CD4-positive, alpha-beta T cell (primary cell): ENCODE results near the gene CALB2. TPM values are rescaled to one million over a fixed set of nuclear protein-coding genes. Genes with fewer than 3 reads are reported as not detected.

Experiments used
- ATAC-seq: fragments of 200-7000 bp; cut with Tn5 transposase; one replicate; pipeline ENCODE4 v1.10.0; 2022; ENCODE audit warnings: mild to moderate bottlenecking; ENCODE audit not compliant: poor library complexity
- CTCF ChIA-PET: fragments of 350-600 bp; sonication (Branson Sonifier 250); formaldehyde crosslinking; loops from one replicate; lab custom pipeline; 2021; ENCODE audit warnings: antibody characterized with exemption, inconsistent platforms; lab: Charles Lee
- POLR2A ChIA-PET: fragments of 350-600 bp; sonication (Branson Sonifier 250); formaldehyde crosslinking; loops from one replicate; lab custom pipeline; 2021; ENCODE audit warnings: antibody characterized with exemption, inconsistent platforms; lab: Charles Lee
- DNase-seq, 14 experiments: peaks; one replicate each; pipeline ENCODE4 v3.0.0-alpha.2; 2013 to 2020; ENCODE audit warnings: mixed read lengths in 2 of 14
- H3K27ac ChIP-seq, 2 donors: one replicate each; pipeline versions ENCODE4 v1.5.1 to v1.7.0; 2013; ENCODE audit warnings: low read length in 2 of 2, low read depth in 1 of 2, mild to moderate bottlenecking in 1 of 2
- H3K27me3 ChIP-seq, 2 experiments: 1 replicate in 1 of 2; 2 replicates in 1 of 2; pipeline versions ENCODE4 v1.6.1 to v1.7.0; 2013; ENCODE audit warnings: low read length in 2 of 2, control low read depth in 1 of 2, mild to moderate bottlenecking in 1 of 2, moderate library complexity in 1 of 2; ENCODE audit not compliant: insufficient read depth in 2 of 2, control insufficient read depth in 1 of 2
- H3K36me3 ChIP-seq: one replicate; pipeline ENCODE4 v1.6.1; 2013; ENCODE audit warnings: low read length, control low read depth; ENCODE audit not compliant: insufficient read depth
- H3K4me1 ChIP-seq: one replicate; pipeline ENCODE4 v1.6.1; 2013; ENCODE audit warnings: low read length, control low read depth; ENCODE audit not compliant: insufficient read depth
- H3K4me3 ChIP-seq: one replicate; pipeline ENCODE4 v1.5.1; 2013; ENCODE audit warnings: mild to moderate bottlenecking, low read length, moderate library complexity
- H3K9me3 ChIP-seq, 2 experiments: 1 replicate in 1 of 2; 2 replicates in 1 of 2; pipeline versions ENCODE4 v1.6.1 to v1.7.0; 2013; ENCODE audit warnings: low read length in 2 of 2, mild to moderate bottlenecking in 2 of 2, control low read depth in 1 of 2, moderate library complexity in 1 of 2; ENCODE audit not compliant: control insufficient read depth in 1 of 2, insufficient read depth in 1 of 2
- H3K27ac Mint-ChIP-seq: one replicate; pipeline ENCODE4 v1.8.0; 2020; ENCODE audit warnings: mixed read lengths
- H3K27me3 Mint-ChIP-seq: one replicate; pipeline ENCODE4 v1.8.0; 2021; ENCODE audit warnings: mixed read lengths
- H3K36me3 Mint-ChIP-seq: one replicate; pipeline ENCODE4 v1.8.0; 2021; ENCODE audit warnings: low read depth, mixed read lengths
- H3K4me1 Mint-ChIP-seq: one replicate; pipeline ENCODE4 v1.8.0; 2021; ENCODE audit warnings: low read depth, mixed read lengths
- H3K4me3 Mint-ChIP-seq: one replicate; pipeline ENCODE4 v1.8.0; 2020; ENCODE audit warnings: mild to moderate bottlenecking, mixed read lengths
- H3K9me3 Mint-ChIP-seq: one replicate; pipeline ENCODE4 v1.8.0; 2020; ENCODE audit warnings: mixed read lengths
- CTCF ChIP-seq: fragments of 200-600 bp; IDR thresholded peaks from one replicate; pipeline ENCODE4 v1.8.0; 2022; ENCODE audit warnings: antibody characterized with exemption, mild to moderate bottlenecking
- intact Hi-C, 2 experiments: fragments of 100-400 bp; cut with DNase I in 1 of 2; cut with micrococcal nuclease in 1 of 2; formaldehyde crosslinking; loops; one replicate each; pipeline versions ENCODE4 v1.15.1 to v1.9.0; 2023 to 2025; cut with DNase I, micrococcal nuclease
- total RNA-seq, 174 experiments: library from RNA in 2 of 174; stranded (reverse) in 2 of 174; gene quantifications; one replicate each; pipeline ENCODE4 v1.2.3 and lab custom pipeline; 2021 to 2026

Gene CALB2
- total RNA-seq, 2 experiments from 2014 or later = not detected

GRCh38 chr16:71432906-71433305 lies 74.4 kb downstream of the CALB2 start:
- H3K4me1 Mint-ChIP-seq = no peaks in the 10 kb centered on the region
- no peaks in the 10 kb centered on the region for H3K4me1 ChIP-seq
- no peaks in the 10 kb centered on the region for H3K36me3 Mint-ChIP-seq
- DNase-seq (no peak), ATAC-seq (no peak)
- no peaks in the 10 kb centered on the region for H3K9me3 Mint-ChIP-seq
- intact Hi-C loops = no loop called here
- H3K4me3 ChIP-seq = no peak overlapping the region
- H3K27me3 ChIP-seq = peaks cover 2 to 22% of the 10 kb centered on the region in 2 experiments
- no peaks in the 10 kb centered on the region for H3K36me3 ChIP-seq
- no peak for TF ChIP-seq CTCF
- peaks cover 34% of the 10 kb centered on the region for H3K27me3 Mint-ChIP-seq
- no peak overlapping the region for H3K27ac ChIP-seq
- no peak overlapping the region for H3K4me3 Mint-ChIP-seq
- CTCF ChIA-PET = no interaction called here
- POLR2A ChIA-PET = no interaction called here
- no peaks in the 10 kb centered on the region for H3K9me3 ChIP-seq
- H3K27ac Mint-ChIP-seq = no peak overlapping the region

GRCh38 chr16:71436473-71436872 lies 78.0 kb downstream of the CALB2 start:
- POLR2A ChIA-PET = no interaction called here
- no peaks in the 10 kb centered on the region for H3K4me1 Mint-ChIP-seq
- H3K4me3 Mint-ChIP-seq = no peak overlapping the region
- H3K36me3 Mint-ChIP-seq = no peaks in the 10 kb centered on the region
- peaks cover 2 to 10% of the 10 kb centered on the region in 2 experiments for H3K27me3 ChIP-seq
- CTCF ChIA-PET = no interaction called here
- H3K9me3 Mint-ChIP-seq = no peaks in the 10 kb centered on the region
- peaks cover 0 to 8% of the 10 kb centered on the region in 2 experiments for H3K9me3 ChIP-seq
- intact Hi-C loops = no loop called here
- TF ChIP-seq CTCF = no peak
- no peak overlapping the region for H3K4me3 ChIP-seq
- H3K4me1 ChIP-seq = peaks cover 4% of the 10 kb centered on the region
- peaks cover 43% of the 10 kb centered on the region for H3K27me3 Mint-ChIP-seq
- H3K27ac Mint-ChIP-seq = no peak overlapping the region
- no peak overlapping the region for H3K27ac ChIP-seq
- DNase-seq = no peak
- no peaks in the 10 kb centered on the region for H3K36me3 ChIP-seq
- no peak for ATAC-seq

GRCh38 chr16:71439523-71439922 lies 81.0 kb downstream of the CALB2 start:
- intact Hi-C loops = no loop called here
- CTCF ChIA-PET = no interaction called here

More at GRCh38 chr16:71439523-71439922, 81.0 kb downstream of the CALB2 start:
- POLR2A ChIA-PET = no interaction called here
- no peak for TF ChIP-seq CTCF
- Histone ChIP-seq H3K36me3 (no peaks in the 10 kb centered on the region), H3K4me1 (peaks cover 5% of the 10 kb centered on the region), H3K4me3 (no peak overlapping the region), H3K27ac (no peak overlapping the region), H3K9me3 (peaks cover 6 to 36% of the 10 kb centered on the region in 2 experiments), H3K27me3 (peaks cover 0 to 10% of the 10 kb centered on the region in 2 experiments)
- no peak for ATAC-seq
- Mint-ChIP-seq H3K9me3 (peaks cover 4% of the 10 kb centered on the region), H3K4me3 (no peak overlapping the region), H3K27ac (no peak overlapping the region), H3K36me3 (peaks cover 8% of the 10 kb centered on the region), H3K4me1 (no peaks in the 10 kb centered on the region), H3K27me3 (peaks cover 30% of the 10 kb centered on the region)
- no peak for DNase-seq

Other genes starting within 250 kb of the CALB2 start
- not detected for gene HYDIN, start 128.0 kb upstream of the CALB2 start, total RNA-seq
- 1 to 10 TPM; 5.9 to 6.6 TPM for gene CMTR2, start 69.3 kb upstream of the CALB2 start, total RNA-seq
- not detected for gene TLE7, start 83.3 kb downstream of the CALB2 start, total RNA-seq
- gene ZNF23, start 103.5 kb downstream of the CALB2 start, total RNA-seq = 1 to 10 TPM; 7.0 to 8.4 TPM
- gene ZNF19, start 130.6 kb downstream of the CALB2 start, total RNA-seq = 1 to 10 TPM; 4.6 to 6.4 TPM
- not detected for gene CHST4, start 167.7 kb downstream of the CALB2 start, total RNA-seq
- gene TAT, start 218.4 kb downstream of the CALB2 start, total RNA-seq = not detected